LoVo (cell line): Measurements from ENCODE around the gene XPNPEP3.

ENCODE experiments used
- DNase-seq: peaks from one replicate; pipeline ENCODE4 v3.0.0-alpha.2; 2016; ENCODE audit warnings: low spot score

XPNPEP3 gene

GRCh38 chr22:40950962-40951794 lies 94.2 kb downstream of the XPNPEP3 start, which contains the start of gene RBX1:
Gene RBX1, plus strand, starts transcription at chr22:40951378. Its CDS starts 21 bp downstream, at chr22:40951399.
- peak; percentile 97 for DNase-seq

- DNase-seq: no peak
These were observed 95.1 kb downstream of the XPNPEP3 start for GRCh38 chr22:40951795-40952605.

- DNase-seq: no peak
These were observed 96.5 kb downstream of the XPNPEP3 start for GRCh38 chr22:40953471-40953870.

GRCh38 chr22:40954113-40954512 lies 97.2 kb downstream of the XPNPEP3 start:
- no peak for DNase-seq

- DNase-seq: no peak
These were observed 98.6 kb downstream of the XPNPEP3 start for GRCh38 chr22:40955571-40955970.

- DNase-seq: no peak
These were observed 100.7 kb downstream of the XPNPEP3 start for GRCh38 chr22:40957601-40958000.

- no peak for DNase-seq
These were observed 101.4 kb downstream of the XPNPEP3 start for GRCh38 chr22:40958299-40958698.

GRCh38 chr22:40960145-40960544 lies 103.2 kb downstream of the XPNPEP3 start:
- DNase-seq: no peak

- DNase-seq: no peak
These were observed 109.2 kb downstream of the XPNPEP3 start for GRCh38 chr22:40965936-40966725.

- no peak for DNase-seq
These were observed 109.8 kb downstream of the XPNPEP3 start for GRCh38 chr22:40966726-40967085.

- DNase-seq: no peak
These were observed 110.3 kb downstream of the XPNPEP3 start for GRCh38 chr22:40967111-40967760.

- DNase-seq: no peak
These were observed 115.6 kb downstream of the XPNPEP3 start for GRCh38 chr22:40972587-40972986.

- no peak for DNase-seq
These were observed 116.2 kb downstream of the XPNPEP3 start for GRCh38 chr22:40973144-40973543.

GRCh38 chr22:40975366-40975765 lies 118.4 kb downstream of the XPNPEP3 start:
- no peak for DNase-seq

GRCh38 chr22:40976866-40977700 lies 120.1 kb downstream of the XPNPEP3 start:
- DNase-seq: no peak

- DNase-seq: no peak
These were observed 122.2 kb downstream of the XPNPEP3 start for GRCh38 chr22:40979198-40979597.

GRCh38 chr22:40979871-40980270 lies 122.9 kb downstream of the XPNPEP3 start:
- DNase-seq: no peak
